HepG2 (cell line): Measurements from ENCODE around the gene KREMEN1. TPM values are rescaled to one million over a fixed set of nuclear protein-coding genes. Genes with fewer than 3 reads are reported as not detected.

Source experiments
- ATM ChIP-seq: fragments of 450-650 bp; IDR thresholded peaks from 2 replicates; pipeline ENCODE4 v1.7.1; 2017; ENCODE audit warnings: mild to moderate bottlenecking, borderline replicate concordance
- CEBPG ChIP-seq: IDR thresholded peaks from 2 replicates; pipeline ENCODE4 v1.6.1; 2016
- HNF1A ChIP-seq, 2 experiments: sonication (generic) in 1 of 2; formaldehyde crosslinking in 1 of 2; IDR thresholded peaks; 2 replicates each; pipeline versions ENCODE4 v1.4.0 to v1.6.1; 2016 to 2020; ENCODE audit warnings: borderline replicate concordance in 1 of 2, low read depth in 1 of 2, mild to moderate bottlenecking in 1 of 2, missing genetic modification reagents in 1 of 2
- KIAA2018 ChIP-seq: sonication (generic); formaldehyde crosslinking; IDR thresholded peaks from 2 replicates; pipeline ENCODE4 v1.5.0; 2020; ENCODE audit warnings: mild to moderate bottlenecking, missing genetic modification reagents, borderline replicate concordance
- NFKBIZ ChIP-seq: IDR thresholded peaks from 2 replicates; pipeline ENCODE4 v1.6.1; 2018; ENCODE audit warnings: missing genetic modification reagents, missing compliant biosample characterization
- NFYB ChIP-seq: sonication (generic); formaldehyde crosslinking; IDR thresholded peaks from 2 replicates; pipeline ENCODE4 v1.4.0; 2020; ENCODE audit warnings: missing genetic modification reagents
- TEAD3 ChIP-seq: optimal IDR thresholded peaks from 2 replicates; pipeline ENCODE3; 2016; ENCODE audit warnings: borderline replicate concordance
- TOE1 ChIP-seq: sonication (generic); formaldehyde crosslinking; IDR thresholded peaks from 2 replicates; pipeline ENCODE4 v1.4.0; 2020; ENCODE audit warnings: mild to moderate bottlenecking, missing genetic modification reagents
- ZNF224 ChIP-seq: sonication (generic); formaldehyde crosslinking; IDR thresholded peaks from 2 replicates; pipeline ENCODE4 v1.5.0; 2020; ENCODE audit warnings: mild to moderate bottlenecking, missing genetic modification reagents
- ZNF337 ChIP-seq: sonication (generic); formaldehyde crosslinking; IDR thresholded peaks from 2 replicates; pipeline ENCODE4 v1.5.1; 2020; ENCODE audit warnings: missing genetic modification reagents, low read depth, mild to moderate bottlenecking, borderline replicate concordance
- ZNF343 ChIP-seq: sonication (generic); formaldehyde crosslinking; IDR thresholded peaks from 2 replicates; pipeline ENCODE4 v1.4.0; 2020; ENCODE audit warnings: mild to moderate bottlenecking, missing genetic modification reagents
- polyA plus RNA-seq, 8 experiments: library from polyadenylated mRNA; depleted of rRNA in 3 of 8; stranded (reverse) in 7 of 8; unstranded in 1 of 8; fragments of >200 nt; fragmentation: Illumina TruSeq in 4 of 8; extraction: Trizol in 4 of 8; gene quantifications; 2 replicates each; pipeline versions ENCODE4 v1.2.1 to v1.2.3, GENCODE V29; 2011 to 2016; ENCODE audit warnings: low read depth in 4 of 8, missing spikeins in 1 of 8, mixed read lengths in 1 of 8; ENCODE audit not compliant: insufficient read depth in 1 of 8
- total RNA-seq, 5 experiments: library from RNA; depleted of rRNA; stranded (reverse); fragments of >200 nt; fragmentation: Illumina TruSeq; extraction: Trizol; gene quantifications; 2 replicates each; pipeline ENCODE4 v1.2.3, GENCODE V29; 2016; ENCODE audit warnings: low read depth in 1 of 5
- TF ChIP-seq, protein P1 (sequence below): IDR thresholded peaks from 2 replicates; pipeline ENCODE4 v1.6.1; 2016

Gene KREMEN1
- total and polyA plus RNA-seq, 2 of the 13 experiments (the other 11 are each of a cell fraction or from before 2014, with no cell fraction given): 9.8 to 13.8 TPM

- TF ChIP-seq CEBPG (CRISPR knock-in tag): no peak
- no peak for TF ChIP-seq TOE1 (CRISPR knock-in tag)
- no peak for TF ChIP-seq TEAD3
- no peak for TF ChIP-seq ATM
- no peak for TF ChIP-seq HNF1A (IDR thresholded peaks at IDR 0.05; ENCODE audit: low read depth)
- no peak for TF ChIP-seq HNF1A (CRISPR knock-in tag; IDR thresholded peaks at IDR 0.05; ENCODE audit: borderline replicate concordance)
- no peak for TF ChIP-seq ZNF343 (CRISPR knock-in tag)
- TF ChIP-seq ZNF224 (CRISPR knock-in tag): no peak
- no peak for TF ChIP-seq KIAA2018
- TF ChIP-seq ZNF337 (CRISPR knock-in tag): no peak
- TF ChIP-seq NFKBIZ (CRISPR knock-in tag): no peak
- TF ChIP-seq NFYB: no peak
- TF ChIP-seq, protein P1, sequence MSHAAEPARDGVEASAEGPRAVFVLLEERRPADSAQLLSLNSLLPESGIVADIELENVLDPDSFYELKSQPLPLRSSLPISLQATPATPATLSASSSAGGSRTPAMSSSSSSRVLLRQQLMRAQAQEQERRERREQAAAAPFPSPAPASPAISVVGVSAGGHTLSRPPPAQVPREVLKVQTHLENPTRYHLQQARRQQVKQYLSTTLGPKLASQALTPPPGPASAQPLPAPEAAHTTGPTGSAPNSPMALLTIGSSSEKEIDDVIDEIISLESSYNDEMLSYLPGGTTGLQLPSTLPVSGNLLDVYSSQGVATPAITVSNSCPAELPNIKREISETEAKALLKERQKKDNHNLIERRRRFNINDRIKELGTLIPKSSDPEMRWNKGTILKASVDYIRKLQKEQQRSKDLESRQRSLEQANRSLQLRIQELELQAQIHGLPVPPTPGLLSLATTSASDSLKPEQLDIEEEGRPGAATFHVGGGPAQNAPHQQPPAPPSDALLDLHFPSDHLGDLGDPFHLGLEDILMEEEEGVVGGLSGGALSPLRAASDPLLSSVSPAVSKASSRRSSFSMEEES (CRISPR knock-in tag): no peak
- TF ChIP-seq, all 625 proteins: peak for 0
Observed at GRCh38 chr22:29197096-29197495, 124.3 kb downstream of the KREMEN1 start (continued).
